GM19397 (cell line): ENCODE results near the gene ASPRV1.

Experiments
- ATAC-seq: cut with Tn5 transposase; IDR thresholded peaks from one replicate; pipeline ENCODE4 v1.9.1; 2021; ENCODE audit warnings: mild to moderate bottlenecking, moderate library complexity; ENCODE audit not compliant: unreplicated experiment

ASPRV1 gene

GRCh38 chr2:69989009-69989408 is 27.6 kb upstream of the ASPRV1 start:
- ATAC-seq, result no peak

GRCh38 chr2:69988086-69988635 is 26.7 kb upstream of the ASPRV1 start:
- no peak for ATAC-seq

GRCh38 chr2:69986691-69987090 is 25.3 kb upstream of the ASPRV1 start:
- no peak for ATAC-seq

- no peak for ATAC-seq
Observed at GRCh38 chr2:69985688-69986087, 24.3 kb upstream of the ASPRV1 start.

GRCh38 chr2:69985216-69985615 is 23.8 kb upstream of the ASPRV1 start:
- ATAC-seq, result no peak

- no peak for ATAC-seq
Observed at GRCh38 chr2:69983392-69983966, 22.0 kb upstream of the ASPRV1 start.

- no peak for ATAC-seq
Observed at GRCh38 chr2:69979902-69980807, 18.7 kb upstream of the ASPRV1 start.

- ATAC-seq, result no peak
Observed at GRCh38 chr2:69977906-69978482, 16.6 kb upstream of the ASPRV1 start.

GRCh38 chr2:69977186-69977585 is 15.8 kb upstream of the ASPRV1 start:
- no peak for ATAC-seq

- no peak for ATAC-seq
Observed at GRCh38 chr2:69975853-69976462, 14.5 kb upstream of the ASPRV1 start.

- no peak for ATAC-seq
Observed at GRCh38 chr2:69975136-69975852, 13.9 kb upstream of the ASPRV1 start.

- ATAC-seq, result no peak
Observed at GRCh38 chr2:69973335-69973735, 11.9 kb upstream of the ASPRV1 start.

- ATAC-seq, result no peak
Observed at GRCh38 chr2:69972822-69973221, 11.4 kb upstream of the ASPRV1 start.

- no peak for ATAC-seq
Observed at GRCh38 chr2:69969991-69970390, 8.6 kb upstream of the ASPRV1 start.

GRCh38 chr2:69969126-69969983 is 7.9 kb upstream of the ASPRV1 start:
- no peak for ATAC-seq

GRCh38 chr2:69968609-69969008 is 7.2 kb upstream of the ASPRV1 start:
- ATAC-seq, result no peak

- no peak for ATAC-seq
Observed at GRCh38 chr2:69966496-69966895, 5.1 kb upstream of the ASPRV1 start.

GRCh38 chr2:69965756-69966445 is 4.5 kb upstream of the ASPRV1 start:
- no peak for ATAC-seq

GRCh38 chr2:69964353-69964841 is 3.0 kb upstream of the ASPRV1 start:
- ATAC-seq, result no peak
